ENCODE results near the gene FBXO7. TPM values are rescaled to one million over a fixed set of nuclear protein-coding genes. Genes with fewer than 3 reads are reported as not detected.

The FBXO7 gene
- total and polyA plus RNA-seq, 9 of the 15 experiments (the other 6 are each of a cell fraction or from before 2014, with no cell fraction given), result 34.0 to 162 (median 85.2) TPM

- TF ChIP-seq USF1 (CRISPR knock-in tag; IDR thresholded peaks at IDR 0.05) (peak; percentile 92; the same call in 1 of the 2 replicates), ZBTB17 (CRISPR knock-in tag; IDR thresholded peaks at IDR 0.05) (peak; percentile 19; the same call in 1 of the 2 replicates), CLOCK (CRISPR knock-in tag; IDR thresholded peaks at IDR 0.05; ENCODE audit: borderline replicate concordance) (peak; percentile 95; the same call in 1 of the 2 replicates), MXD1 (CRISPR knock-in tag; IDR thresholded peaks at IDR 0.05; ENCODE audit: borderline replicate concordance, poor library complexity, severe bottlenecking) (no peak), ZNF644 (tag; IDR thresholded peaks at IDR 0.05; ENCODE audit: low read depth) (0 out of 2 replicates have a peak, but pooled peaks have one; percentile 40), BRF1 (IDR thresholded peaks at IDR 0.05; ENCODE audit: borderline replicate concordance, extremely low read depth, insufficient read length) (no peak), TARDBP (IDR thresholded peaks at IDR 0.05) (no peak), EP300 (IDR thresholded peaks at IDR 0.05; ENCODE audit: low read length) (peak; percentile 42; the same call in 1 of the 2 replicates), ZBTB34 (CRISPR knock-in tag; IDR thresholded peaks at IDR 0.05) (no peak), ZBTB5 (IDR thresholded peaks at IDR 0.05) (no peak), ZNF239 (CRISPR knock-in tag; IDR thresholded peaks at IDR 0.05) (0 out of 2 replicates have a peak, but pooled peaks have one; percentile 43), RHOXF2B (CRISPR knock-in tag; conservative IDR thresholded peaks at IDR 0.05) (0 out of 2 replicates have a peak, but pooled peaks have one; percentile 44), HNRNPK (IDR thresholded peaks at IDR 0.05; ENCODE audit: low read depth, low read length, poor library complexity, severe bottlenecking) (no peak), TCF7L2 (IDR thresholded peaks at IDR 0.05; ENCODE audit: low read depth, low read length) (no peak), COPS2 (conservative IDR thresholded peaks at IDR 0.05) (no peak), TAF1 (IDR thresholded peaks at IDR 0.05; ENCODE audit: control insufficient read depth, extremely low read depth, insufficient read depth, low read length, severe bottlenecking) (no peak), RBFOX2 (IDR thresholded peaks at IDR 0.05; ENCODE audit: low read depth, low read length) (peak; percentile 73)
These were observed 57.6 kb downstream of the FBXO7 start (continued) for GRCh38 chr22:32531931-32532819.
